Gastrocnemius medialis (tissue), 4 donors: ENCODE measurements around the gene GRHL3. TPM values are rescaled to one million over a fixed set of nuclear protein-coding genes. Genes with fewer than 3 reads are reported as not detected.

Experiments used
- ATAC-seq, 2 donors: fragments of 150-250 bp; one replicate each; pipeline ENCODE4 v1.9.1; 2016
- DNase-seq, 2 donors: peaks; one replicate each; pipeline ENCODE4 v3.0.0-alpha.2; 2019
- H3K27ac ChIP-seq, 4 donors: fragments of 200-600 bp; sonication (generic); 1 replicate in 1 of 4; 2 replicates in 3 of 4; pipeline ENCODE4 v1.5.1; 2016 to 2018; ENCODE audit warnings: mild to moderate bottlenecking in 2 of 4, moderate library complexity in 1 of 4
- H3K27me3 ChIP-seq, 3 donors: fragments of 200-600 bp; sonication (generic) in 2 of 3; 1 replicate in 1 of 3; 2 replicates in 2 of 3; pipeline versions ENCODE4 v1.5.1 to v1.6.0; 2016 to 2019; ENCODE audit warnings: mild to moderate bottlenecking in 1 of 3, moderate library complexity in 1 of 3
- H3K36me3 ChIP-seq, 2 donors: fragments of 200-600 bp; sonication (generic) in 1 of 2; one replicate each; pipeline ENCODE4 v1.5.1; 2017 to 2018
- H3K4me1 ChIP-seq, 2 donors: fragments of 200-600 bp; sonication (generic) in 1 of 2; one replicate each; pipeline ENCODE4 v1.5.1; 2016 to 2017; ENCODE audit warnings: mild to moderate bottlenecking in 2 of 2
- H3K4me3 ChIP-seq, 4 donors: fragments of 200-600 bp; sonication (generic) in 3 of 4; 1 replicate in 1 of 4; 2 replicates in 3 of 4; pipeline ENCODE4 v1.5.1; 2016 to 2019; ENCODE audit warnings: mild to moderate bottlenecking in 2 of 4
- H3K9me3 ChIP-seq, 3 donors: fragments of 200-600 bp; sonication (generic) in 2 of 3; 1 replicate in 1 of 3; 2 replicates in 2 of 3; pipeline ENCODE4 v1.5.1; 2016 to 2019
- CTCF ChIP-seq, 5 experiments: fragments of 450-650 bp in 3 of 5; fragments of 200-600 bp in 2 of 5; sonication (generic) in 2 of 5; IDR thresholded peaks in 4 of 5; conservative IDR thresholded peaks in 1 of 5; 1 replicate in 4 of 5; 2 replicates in 1 of 5; pipeline ENCODE4 v1.5.1; 2016 to 2019; ENCODE audit warnings: antibody characterized with exemption in 5 of 5, mild to moderate bottlenecking in 3 of 5, moderate library complexity in 3 of 5
- POLR2A ChIP-seq, 2 donors: fragments of 450-650 bp; IDR thresholded peaks; one replicate each; pipeline ENCODE4 v1.6.1; 2017; ENCODE audit warnings: antibody characterized with exemption in 2 of 2, mild to moderate bottlenecking in 2 of 2, moderate library complexity in 2 of 2
- in situ Hi-C, 4 donors: fragments of 200-750 bp; cut with MboI; loops; one replicate each; pipeline versions ENCODE4 v1.15.0 to v1.8.0; 2017; ENCODE audit warnings: low sequenced_read_pairs in 4 of 4
- intact Hi-C: fragments of 100-400 bp; cut with DNase I; formaldehyde crosslinking; loops from one replicate; pipeline ENCODE4 v1.15.1; 2023; ENCODE audit warnings: low total_unique reads
- total RNA-seq, 4 donors: library from RNA; depleted of rRNA; stranded (reverse); fragments of >200 nt; gene quantifications; one replicate each; pipeline versions ENCODE4 v1.1.0 to v1.2.3, GENCODE V29; 2016

The GRHL3 gene
- total RNA-seq, 4 donors from 2014 or later, result not detected

- Histone ChIP-seq H3K36me3 (no peaks in the 10 kb centered on the region), H3K4me3 (no peak overlapping the region), H3K27ac (no peak overlapping the region), H3K9me3 (no peaks in the 10 kb centered on the region), H3K27me3 (no peaks in the 10 kb centered on the region), H3K4me1 (no peaks in the 10 kb centered on the region)
- DNase-seq (no peak), ATAC-seq (no peak)
- in situ Hi-C loops, result loop anchor here in 1 of 4 donors (25.0 kb wide), 1 partner anchor 323 kb away; no protein-coding TSS in a partner anchor
- TF ChIP-seq POLR2A (IDR thresholded peaks at IDR 0.05), result no peak
- no peak for TF ChIP-seq CTCF (IDR thresholded peaks at IDR 0.05 in 4 of 5, conservative IDR thresholded peaks at IDR 0.05 in 1 of 5)
- intact Hi-C loops, result no loop called here
Observed at GRCh38 chr1:24385160-24385940, 66.2 kb downstream of the GRHL3 start.

- intact Hi-C loops, result no loop called here
- H3K9me3 ChIP-seq, result no peaks in the 10 kb centered on the region
- H3K27me3 ChIP-seq, result no peaks in the 10 kb centered on the region
- no peak overlapping the region for H3K4me3 ChIP-seq
- DNase-seq (no peak), ATAC-seq (no peak)
- in situ Hi-C loops, result loop anchor here in 1 of 4 donors (25.0 kb wide), 1 partner anchor 324 kb away; no protein-coding TSS in a partner anchor
- no peaks in the 10 kb centered on the region for H3K36me3 ChIP-seq
- peaks cover 5% of the 10 kb centered on the region in 2 donors for H3K4me1 ChIP-seq
- no peak overlapping the region for H3K27ac ChIP-seq
- TF ChIP-seq POLR2A (IDR thresholded peaks at IDR 0.05) (no peak), CTCF (IDR thresholded peaks at IDR 0.05 in 4 of 5, conservative IDR thresholded peaks at IDR 0.05 in 1 of 5) (no peak)
Observed at GRCh38 chr1:24386241-24386640, 67.1 kb downstream of the GRHL3 start.

- ATAC-seq (no peak), DNase-seq (no peak)
- no peaks in the 10 kb centered on the region for H3K9me3 ChIP-seq
- H3K27me3 ChIP-seq, result no peaks in the 10 kb centered on the region
- intact Hi-C loops, result no loop called here
- peaks cover 6 to 12% of the 10 kb centered on the region in 2 donors for H3K4me1 ChIP-seq
- no peak overlapping the region for H3K4me3 ChIP-seq
- H3K36me3 ChIP-seq, result no peaks in the 10 kb centered on the region
- TF ChIP-seq CTCF (IDR thresholded peaks at IDR 0.05 in 4 of 5, conservative IDR thresholded peaks at IDR 0.05 in 1 of 5) (no peak), POLR2A (IDR thresholded peaks at IDR 0.05) (no peak)
- no peak overlapping the region for H3K27ac ChIP-seq
- in situ Hi-C loops, result loop anchor here in 1 of 4 donors (25.0 kb wide), 1 partner anchor 325 kb away; no protein-coding TSS in a partner anchor
Observed at GRCh38 chr1:24386931-24387330, 67.8 kb downstream of the GRHL3 start.

GRCh38 chr1:24387636-24388175 lies 68.5 kb downstream of the GRHL3 start:
- DNase-seq, result no peak
- intact Hi-C loops, result no loop called here
- TF ChIP-seq CTCF (IDR thresholded peaks at IDR 0.05 in 4 of 5, conservative IDR thresholded peaks at IDR 0.05 in 1 of 5), result no peak
- TF ChIP-seq POLR2A (IDR thresholded peaks at IDR 0.05), result no peak
- peaks cover 6 to 19% of the 10 kb centered on the region in 2 donors for H3K4me1 ChIP-seq
- no peak overlapping the region for H3K4me3 ChIP-seq
- in situ Hi-C loops, result loop anchor here in 1 of 4 donors (25.0 kb wide), 1 partner anchor 325 kb away; no protein-coding TSS in a partner anchor
- H3K36me3 ChIP-seq, result no peaks in the 10 kb centered on the region
- H3K9me3 ChIP-seq, result no peaks in the 10 kb centered on the region
- H3K27ac ChIP-seq, result no peak overlapping the region
- H3K27me3 ChIP-seq, result no peaks in the 10 kb centered on the region
- ATAC-seq, result no peak
